ENCODE results near the gene CYB5A. TPM values are rescaled to one million over a fixed set of nuclear protein-coding genes. Genes with fewer than 3 reads are reported as not detected.

CYB5A gene, protein sequence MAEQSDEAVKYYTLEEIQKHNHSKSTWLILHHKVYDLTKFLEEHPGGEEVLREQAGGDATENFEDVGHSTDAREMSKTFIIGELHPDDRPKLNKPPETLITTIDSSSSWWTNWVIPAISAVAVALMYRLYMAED
- 100 to 1,000 TPM; 232 to 490 (median 267) TPM for total RNA-seq

DNA sequence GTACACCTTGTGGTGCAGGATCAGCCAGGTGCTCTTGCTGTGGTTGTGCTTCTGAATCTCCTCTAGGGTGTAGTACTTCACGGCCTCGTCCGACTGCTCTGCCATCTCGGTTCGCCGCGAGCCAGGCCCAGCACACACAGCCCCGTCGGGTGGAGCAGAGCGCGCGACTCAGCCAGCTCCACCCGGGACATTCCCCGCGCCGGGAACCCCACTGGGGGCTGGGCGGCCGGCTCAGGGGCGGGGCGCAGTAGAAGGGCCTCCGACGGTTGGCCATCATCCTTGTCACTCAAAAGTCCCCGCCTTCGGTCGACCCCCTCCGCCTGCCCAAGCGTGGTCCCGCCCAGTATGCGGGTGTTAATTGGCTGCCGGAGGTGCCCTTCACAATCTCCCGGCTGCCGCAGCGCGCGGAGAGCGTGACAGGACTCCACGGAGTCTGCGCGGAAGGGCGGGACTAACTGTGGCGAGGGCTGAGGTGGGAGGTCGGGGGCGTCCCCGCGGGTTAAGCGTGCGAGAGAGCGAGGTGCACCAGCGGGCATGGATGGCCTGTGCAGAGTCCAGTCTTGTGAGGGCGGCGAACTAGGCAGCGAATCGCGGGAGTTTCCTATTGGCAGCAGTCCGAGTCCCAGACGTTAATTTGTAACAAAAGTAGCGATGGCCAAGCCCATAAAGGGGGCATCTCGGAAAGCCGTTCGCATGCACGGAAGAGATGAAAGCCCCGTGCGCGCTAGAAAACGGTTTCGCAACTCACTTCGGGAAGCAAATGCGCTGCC, at the start of gene CYB5A:
Gene CYB5A (minus strand): TSS at position 193 of the 770 bp plus-strand sequence. CDS start 88 bp downstream, at position 105.
- Histone ChIP-seq H3K27ac (peak within 1 kb of the TSS; percentile 46 to 87 (median 81)), H3K4me3 (peak within 1 kb of the TSS; percentile 84 to 100 (median 93)), H3K4me1 (peaks cover 0 to 47% (median 16%) of the 10 kb centered on the region in 4 donors), H3K27me3 (no peaks in the 10 kb centered on the region), H3K9me3 (no peaks in the 10 kb centered on the region), H3K36me3 (no peaks in the 10 kb centered on the region)
- WGBS, 2 donors: 0 to 5% methylated on average over 29 to 59 of the region's 68 CpGs
- peak; percentile 97 to 98 for DNase-seq (ENCODE audit: low spot score in 2 of 2)
- TF ChIP-seq EP300 (IDR thresholded peaks at IDR 0.05) (peak; percentile 66 to 80), POLR2A (IDR thresholded peaks at IDR 0.05) (peak in 1 of 2 donors; percentile 62)
- TF ChIP-seq, protein P1, sequence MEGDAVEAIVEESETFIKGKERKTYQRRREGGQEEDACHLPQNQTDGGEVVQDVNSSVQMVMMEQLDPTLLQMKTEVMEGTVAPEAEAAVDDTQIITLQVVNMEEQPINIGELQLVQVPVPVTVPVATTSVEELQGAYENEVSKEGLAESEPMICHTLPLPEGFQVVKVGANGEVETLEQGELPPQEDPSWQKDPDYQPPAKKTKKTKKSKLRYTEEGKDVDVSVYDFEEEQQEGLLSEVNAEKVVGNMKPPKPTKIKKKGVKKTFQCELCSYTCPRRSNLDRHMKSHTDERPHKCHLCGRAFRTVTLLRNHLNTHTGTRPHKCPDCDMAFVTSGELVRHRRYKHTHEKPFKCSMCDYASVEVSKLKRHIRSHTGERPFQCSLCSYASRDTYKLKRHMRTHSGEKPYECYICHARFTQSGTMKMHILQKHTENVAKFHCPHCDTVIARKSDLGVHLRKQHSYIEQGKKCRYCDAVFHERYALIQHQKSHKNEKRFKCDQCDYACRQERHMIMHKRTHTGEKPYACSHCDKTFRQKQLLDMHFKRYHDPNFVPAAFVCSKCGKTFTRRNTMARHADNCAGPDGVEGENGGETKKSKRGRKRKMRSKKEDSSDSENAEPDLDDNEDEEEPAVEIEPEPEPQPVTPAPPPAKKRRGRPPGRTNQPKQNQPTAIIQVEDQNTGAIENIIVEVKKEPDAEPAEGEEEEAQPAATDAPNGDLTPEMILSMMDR (IDR thresholded peaks at IDR 0.05): peak in 1 of 5 experiments; percentile 36

DNA sequence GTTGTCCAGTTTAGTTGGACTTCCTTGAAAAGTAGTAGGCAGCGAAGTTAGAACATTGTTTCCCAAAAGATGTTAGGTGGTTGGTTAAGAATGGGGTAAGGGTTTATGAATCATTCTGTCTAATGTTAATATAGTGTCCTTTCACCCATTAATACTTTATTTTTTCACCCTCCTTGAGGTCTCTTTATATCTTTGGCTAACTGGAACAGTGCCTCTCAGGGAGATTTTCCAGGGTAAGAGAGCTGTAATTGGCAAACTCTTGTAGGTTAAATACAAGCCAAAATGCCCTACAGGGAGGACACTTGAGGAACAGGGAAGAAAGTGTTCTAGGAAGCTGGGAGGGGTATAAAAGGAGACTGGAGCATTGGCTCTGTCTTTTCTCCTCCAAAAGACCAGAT, 46.1 kb upstream of the CYB5A start:
- WGBS, 2 donors: 94 to 97% methylated on average over 1 of the region's 1 CpG
- no peaks in the 10 kb centered on the region for H3K4me1 ChIP-seq
- H3K27me3 ChIP-seq: no peaks in the 10 kb centered on the region
- H3K27ac ChIP-seq: no peak overlapping the region
- no peak for DNase-seq (ENCODE audit: low spot score in 2 of 2)
- no peak overlapping the region for H3K4me3 ChIP-seq
- TF ChIP-seq EP300 (IDR thresholded peaks at IDR 0.05) (no peak), POLR2A (IDR thresholded peaks at IDR 0.05) (no peak)
- TF ChIP-seq, protein P1 (IDR thresholded peaks at IDR 0.05): no peak
- H3K9me3 ChIP-seq: no peaks in the 10 kb centered on the region
- no peaks in the 10 kb centered on the region for H3K36me3 ChIP-seq

DNA sequence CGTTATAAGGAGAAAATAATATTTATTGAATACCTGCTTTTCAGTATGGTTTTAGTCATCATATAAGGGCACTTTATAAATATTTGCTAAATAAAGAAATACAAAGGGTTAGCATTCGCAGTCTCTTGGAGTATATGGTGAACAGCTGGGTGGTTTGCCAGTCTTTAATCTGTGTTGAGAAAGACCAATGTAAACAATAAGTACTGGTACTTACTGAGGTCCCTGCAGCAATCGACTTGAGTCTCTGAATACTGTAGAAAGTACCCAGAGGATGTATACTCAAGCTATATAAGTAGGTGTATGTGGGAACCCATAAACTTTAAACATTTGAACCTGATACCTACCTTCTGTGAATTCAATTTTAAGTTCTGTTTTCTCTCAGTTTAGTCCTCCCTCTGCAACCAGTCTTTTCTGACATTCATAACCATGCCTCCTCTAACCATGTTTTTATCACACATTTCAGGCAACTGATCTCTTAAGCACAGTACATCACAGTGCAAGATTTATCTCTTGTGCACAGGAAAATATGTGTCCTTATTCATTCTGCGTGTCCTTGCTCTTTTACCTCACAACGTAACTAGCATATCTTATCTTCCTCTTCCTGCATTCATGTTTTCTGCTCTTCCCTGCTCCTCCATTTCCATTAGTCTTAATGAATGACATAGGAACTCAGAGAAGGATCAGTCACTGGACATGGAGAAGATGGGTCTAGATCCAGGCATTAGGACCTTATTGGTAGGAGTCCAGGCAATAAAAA, 45.6 kb upstream of the CYB5A start:
- no peak for DNase-seq (ENCODE audit: low spot score in 2 of 2)
- TF ChIP-seq, protein P1 (IDR thresholded peaks at IDR 0.05): no peak
- TF ChIP-seq POLR2A (IDR thresholded peaks at IDR 0.05) (no peak), EP300 (IDR thresholded peaks at IDR 0.05) (no peak)
- WGBS, 2 donors: 92 to 94% methylated on average over 5 of the region's 5 CpGs
- no peak overlapping the region for H3K27ac ChIP-seq
- no peaks in the 10 kb centered on the region for H3K36me3 ChIP-seq
- H3K27me3 ChIP-seq: no peaks in the 10 kb centered on the region
- H3K4me3 ChIP-seq: no peak overlapping the region
- no peaks in the 10 kb centered on the region for H3K9me3 ChIP-seq
- no peaks in the 10 kb centered on the region for H3K4me1 ChIP-seq

DNA sequence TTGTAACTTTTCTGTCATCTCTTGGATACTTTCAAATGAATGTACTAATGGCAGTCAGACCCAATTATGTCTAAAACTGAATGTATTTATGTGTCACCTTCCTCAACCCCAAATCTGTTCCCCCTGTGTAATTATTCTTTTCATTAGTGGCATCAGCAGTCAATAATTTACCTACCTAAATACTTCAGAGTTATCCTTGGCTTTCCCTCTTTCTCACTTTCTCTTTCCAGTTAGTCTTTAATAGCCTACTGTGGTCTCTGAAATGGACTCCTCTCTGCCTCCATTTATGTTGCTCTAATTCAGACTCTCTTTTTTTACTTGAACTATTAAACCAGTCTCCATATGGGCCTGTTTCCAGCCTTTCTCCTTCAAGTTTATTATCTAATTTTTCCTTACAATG, 44.9 kb upstream of the CYB5A start:
- H3K4me3 ChIP-seq: no peak overlapping the region
- no peak overlapping the region for H3K27ac ChIP-seq
- no peak for DNase-seq (ENCODE audit: low spot score in 2 of 2)
- H3K27me3 ChIP-seq: no peaks in the 10 kb centered on the region
- TF ChIP-seq, protein P1 (IDR thresholded peaks at IDR 0.05): no peak
- TF ChIP-seq POLR2A (IDR thresholded peaks at IDR 0.05) (no peak), EP300 (IDR thresholded peaks at IDR 0.05) (no peak)
- no peaks in the 10 kb centered on the region for H3K9me3 ChIP-seq
- no peaks in the 10 kb centered on the region for H3K4me1 ChIP-seq
- H3K36me3 ChIP-seq: no peaks in the 10 kb centered on the region
